Measurements from ENCODE around the gene NFATC3.

Gene NFATC3

DNA sequence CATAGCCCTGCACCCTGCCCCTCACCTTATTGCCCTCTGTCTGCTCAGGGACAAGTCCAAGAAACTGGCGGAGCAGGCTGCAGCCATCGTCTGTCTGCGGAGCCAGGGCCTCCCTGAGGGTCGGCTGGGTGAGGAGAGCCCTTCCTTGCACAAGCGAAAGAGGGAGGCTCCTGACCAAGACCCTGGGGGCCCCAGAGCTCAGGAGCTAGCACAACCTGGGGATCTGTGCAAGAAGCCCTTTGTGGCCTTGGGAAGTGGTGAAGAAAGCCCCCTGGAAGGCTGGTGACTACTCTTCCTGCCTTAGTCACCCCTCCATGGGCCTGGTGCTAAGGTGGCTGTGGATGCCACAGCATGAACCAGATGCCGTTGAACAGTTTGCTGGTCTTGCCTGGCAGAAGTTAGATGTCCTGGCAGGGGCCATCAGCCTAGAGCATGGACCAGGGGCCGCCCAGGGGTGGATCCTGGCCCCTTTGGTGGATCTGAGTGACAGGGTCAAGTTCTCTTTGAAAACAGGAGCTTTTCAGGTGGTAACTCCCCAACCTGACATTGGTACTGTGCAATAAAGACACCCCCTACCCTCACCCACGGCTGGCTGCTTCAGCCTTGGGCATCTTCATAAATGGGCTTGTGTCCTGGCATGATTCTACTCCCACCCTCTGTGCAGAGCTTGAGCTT is 6.3 kb upstream of the NFATC3 start:
- H3K9me3 ChIP-seq (ENCODE audit: control insufficient read depth, insufficient read depth, low read length): no peaks in the 10 kb centered on the region
- H3K4me1 ChIP-seq (ENCODE audit: insufficient read depth, low read length): peaks cover 9% of the 10 kb centered on the region
- H3K36me3 ChIP-seq (ENCODE audit: insufficient read depth, low read length): peaks cover 14% of the 10 kb centered on the region
- no peak overlapping the region for H3K9ac ChIP-seq (ENCODE audit: low read depth, low read length)

DNA sequence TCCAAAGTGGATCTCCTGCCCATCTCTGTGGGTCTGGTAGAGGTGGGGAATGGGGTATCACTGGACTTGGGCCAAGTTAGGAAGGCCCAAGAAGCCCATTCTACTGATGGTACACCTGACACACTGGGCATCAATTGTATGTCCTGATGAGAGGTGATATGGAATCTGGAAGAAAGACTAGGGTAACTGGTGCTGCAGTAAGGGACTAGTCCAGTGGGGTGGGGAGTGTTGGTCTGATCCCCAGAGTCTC is 5.9 kb upstream of the NFATC3 start:
- Histone ChIP-seq H3K9me3 (ENCODE audit: control insufficient read depth, insufficient read depth, low read length) (no peaks in the 10 kb centered on the region), H3K9ac (ENCODE audit: low read depth, low read length) (no peak overlapping the region), H3K36me3 (ENCODE audit: insufficient read depth, low read length) (peaks cover 14% of the 10 kb centered on the region), H3K4me1 (ENCODE audit: insufficient read depth, low read length) (peaks cover 9% of the 10 kb centered on the region)

GRCh38 chr16:68079626-68080344 is 5.4 kb upstream of the NFATC3 start:
- Histone ChIP-seq H3K9me3 (ENCODE audit: control insufficient read depth, insufficient read depth, low read length) (no peaks in the 10 kb centered on the region), H3K9ac (ENCODE audit: low read depth, low read length) (no peak overlapping the region), H3K4me1 (ENCODE audit: insufficient read depth, low read length) (peaks cover 9% of the 10 kb centered on the region), H3K36me3 (ENCODE audit: insufficient read depth, low read length) (peaks cover 14% of the 10 kb centered on the region)

GRCh38 chr16:68081861-68082628 is 3.1 kb upstream of the NFATC3 start:
- Histone ChIP-seq H3K36me3 (ENCODE audit: insufficient read depth, low read length) (no peaks in the 10 kb centered on the region; the same call in none of the 2 replicates), H3K9me3 (ENCODE audit: control insufficient read depth, insufficient read depth, low read length) (no peaks in the 10 kb centered on the region), H3K9ac (ENCODE audit: low read depth, low read length) (no peak overlapping the region), H3K4me1 (ENCODE audit: insufficient read depth, low read length) (peaks cover 9% of the 10 kb centered on the region)

DNA sequence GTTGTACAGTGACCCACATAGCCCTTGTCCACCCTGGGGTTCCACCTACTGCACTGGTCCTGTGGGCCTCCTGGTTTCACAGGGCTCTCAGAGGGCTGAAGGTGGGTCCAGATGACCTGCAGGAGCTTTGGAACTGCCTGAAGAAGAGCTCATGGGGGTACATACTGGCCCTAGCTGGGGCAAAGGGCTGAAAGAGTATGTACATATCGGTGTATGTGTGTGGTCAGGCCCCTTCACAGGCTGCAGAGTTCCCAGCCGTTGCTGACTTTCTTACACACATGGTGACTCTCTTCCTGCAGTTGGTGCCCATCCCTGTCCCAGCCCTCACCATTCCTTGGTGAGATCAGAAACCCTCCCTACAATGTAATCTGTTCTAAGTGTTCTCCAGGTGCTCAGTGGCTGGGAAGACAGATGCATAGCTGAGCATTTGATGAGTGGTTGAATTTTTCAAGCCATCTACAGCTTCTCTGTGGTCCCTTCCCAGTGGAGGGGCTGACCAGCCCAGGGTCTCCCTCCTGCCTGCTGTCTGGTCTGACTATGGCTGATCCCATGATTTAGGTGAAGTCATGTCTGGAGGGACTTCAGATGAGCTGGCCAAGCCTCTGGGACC is 2.4 kb upstream of the NFATC3 start:
- Histone ChIP-seq H3K4me1 (ENCODE audit: insufficient read depth, low read length) (peaks cover 9% of the 10 kb centered on the region), H3K36me3 (ENCODE audit: insufficient read depth, low read length) (no peaks in the 10 kb centered on the region; the same call in none of the 2 replicates), H3K9ac (ENCODE audit: low read depth, low read length) (no peak overlapping the region), H3K9me3 (ENCODE audit: control insufficient read depth, insufficient read depth, low read length) (no peaks in the 10 kb centered on the region)

GRCh38 chr16:68083239-68083781 is 1.9 kb upstream of the NFATC3 start:
- no peaks in the 10 kb centered on the region; the same call in none of the 2 replicates for H3K36me3 ChIP-seq (ENCODE audit: insufficient read depth, low read length)
- H3K9me3 ChIP-seq (ENCODE audit: control insufficient read depth, insufficient read depth, low read length): no peaks in the 10 kb centered on the region
- peak overlapping the region; percentile 99; the same call in 1 of the 2 replicates for H3K9ac ChIP-seq (ENCODE audit: low read depth, low read length)
- H3K4me1 ChIP-seq (ENCODE audit: insufficient read depth, low read length): peaks cover 9% of the 10 kb centered on the region

- H3K36me3 ChIP-seq (ENCODE audit: insufficient read depth, low read length): no peaks in the 10 kb centered on the region
- H3K4me1 ChIP-seq (ENCODE audit: insufficient read depth, low read length): peaks cover 9% of the 10 kb centered on the region
- no peaks in the 10 kb centered on the region for H3K9me3 ChIP-seq (ENCODE audit: control insufficient read depth, insufficient read depth, low read length)
- H3K9ac ChIP-seq (ENCODE audit: low read depth, low read length): peak overlapping the region; percentile 99
Observed at GRCh38 chr16:68083861-68084503, 1.2 kb upstream of the NFATC3 start.

- peak overlapping the region; percentile 99 for H3K9ac ChIP-seq (ENCODE audit: low read depth, low read length)
- H3K9me3 ChIP-seq (ENCODE audit: control insufficient read depth, insufficient read depth, low read length): no peaks in the 10 kb centered on the region
- H3K36me3 ChIP-seq (ENCODE audit: insufficient read depth, low read length): no peaks in the 10 kb centered on the region
- H3K4me1 ChIP-seq (ENCODE audit: insufficient read depth, low read length): peaks cover 9% of the 10 kb centered on the region
Observed at GRCh38 chr16:68084504-68085258, 489 bp upstream of the NFATC3 start.

GRCh38 chr16:68086336-68086841 is 1.2 kb downstream of the NFATC3 start:
- no peaks in the 10 kb centered on the region for H3K9me3 ChIP-seq (ENCODE audit: control insufficient read depth, insufficient read depth, low read length)
- H3K4me1 ChIP-seq (ENCODE audit: insufficient read depth, low read length): peaks cover 9% of the 10 kb centered on the region
- H3K36me3 ChIP-seq (ENCODE audit: insufficient read depth, low read length): no peaks in the 10 kb centered on the region
- H3K9ac ChIP-seq (ENCODE audit: low read depth, low read length): peak overlapping the region; percentile 96

DNA sequence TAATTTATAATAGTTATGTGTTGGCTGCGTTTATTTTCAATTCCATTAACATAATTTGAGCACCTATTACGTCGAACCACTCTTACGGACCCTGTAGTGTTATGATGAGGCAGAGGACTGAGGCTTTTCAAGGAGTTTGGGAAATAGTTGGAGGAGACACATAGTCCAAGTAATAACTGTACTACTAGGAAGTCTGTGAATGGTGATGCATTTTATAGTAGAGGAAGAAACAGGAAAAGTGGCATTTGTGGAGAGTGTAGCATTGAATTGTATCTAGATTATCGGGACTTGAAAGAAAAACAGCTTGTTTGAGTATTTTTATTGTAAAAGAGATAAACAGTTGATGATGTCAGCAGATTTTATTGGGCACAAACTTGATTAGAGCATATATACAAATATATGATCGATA is 1.7 kb downstream of the NFATC3 start:
- H3K4me1 ChIP-seq (ENCODE audit: insufficient read depth, low read length): peaks cover 13% of the 10 kb centered on the region
- no peaks in the 10 kb centered on the region for H3K36me3 ChIP-seq (ENCODE audit: insufficient read depth, low read length)
- peak overlapping the region; percentile 96; the same call in 1 of the 2 replicates for H3K9ac ChIP-seq (ENCODE audit: low read depth, low read length)
- H3K9me3 ChIP-seq (ENCODE audit: control insufficient read depth, insufficient read depth, low read length): no peaks in the 10 kb centered on the region

GRCh38 chr16:68087688-68088087 is 2.5 kb downstream of the NFATC3 start:
- Histone ChIP-seq H3K4me1 (ENCODE audit: insufficient read depth, low read length) (peaks cover 15% of the 10 kb centered on the region), H3K9me3 (ENCODE audit: control insufficient read depth, insufficient read depth, low read length) (no peaks in the 10 kb centered on the region), H3K9ac (ENCODE audit: low read depth, low read length) (no peak overlapping the region), H3K36me3 (ENCODE audit: insufficient read depth, low read length) (no peaks in the 10 kb centered on the region)

DNA sequence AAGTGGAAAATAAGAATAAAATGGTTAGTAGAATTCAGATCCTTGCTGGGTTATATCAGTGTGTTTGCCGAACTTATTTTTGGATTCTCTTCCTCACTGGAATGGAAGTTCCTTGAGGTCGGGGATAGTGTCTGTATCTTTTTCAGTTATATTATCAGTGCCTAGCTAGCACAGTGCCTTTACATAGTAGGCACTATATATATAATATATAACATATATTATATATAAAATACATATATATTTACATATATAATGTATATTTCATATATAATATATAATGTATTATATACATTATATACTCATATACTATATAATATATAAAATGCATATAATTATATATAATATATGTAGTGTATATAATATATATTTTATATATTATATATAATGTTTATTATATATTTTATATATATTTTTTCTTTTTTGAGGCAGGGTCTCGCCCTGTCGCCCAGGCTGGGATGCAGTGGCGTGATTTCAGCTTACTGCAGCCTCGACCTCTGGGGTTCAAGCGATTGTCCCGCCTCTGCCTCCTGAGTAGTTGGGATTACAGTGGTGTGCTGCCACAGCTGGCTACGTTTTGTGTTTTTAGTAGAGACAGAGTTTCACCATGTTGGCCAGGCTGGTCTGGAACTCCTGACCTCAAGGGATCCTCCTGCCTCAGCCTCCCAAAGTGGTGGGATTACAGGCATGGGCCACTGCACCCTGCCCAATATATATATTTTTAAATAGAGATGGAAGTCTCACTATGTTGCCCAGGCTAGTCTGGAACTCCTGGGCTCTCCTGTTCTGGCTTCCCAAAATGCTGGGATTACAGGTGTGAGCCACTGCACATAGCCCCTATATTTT is 3.2 kb downstream of the NFATC3 start:
- H3K9me3 ChIP-seq (ENCODE audit: control insufficient read depth, insufficient read depth, low read length): no peaks in the 10 kb centered on the region
- no peaks in the 10 kb centered on the region for H3K36me3 ChIP-seq (ENCODE audit: insufficient read depth, low read length)
- peaks cover 10% of the 10 kb centered on the region for H3K4me1 ChIP-seq (ENCODE audit: insufficient read depth, low read length)
- H3K9ac ChIP-seq (ENCODE audit: low read depth, low read length): no peak overlapping the region

Measured in ES-I3 (cell line).